ENCODE measurements around the gene C10orf71.

Gene C10orf71

DNA sequence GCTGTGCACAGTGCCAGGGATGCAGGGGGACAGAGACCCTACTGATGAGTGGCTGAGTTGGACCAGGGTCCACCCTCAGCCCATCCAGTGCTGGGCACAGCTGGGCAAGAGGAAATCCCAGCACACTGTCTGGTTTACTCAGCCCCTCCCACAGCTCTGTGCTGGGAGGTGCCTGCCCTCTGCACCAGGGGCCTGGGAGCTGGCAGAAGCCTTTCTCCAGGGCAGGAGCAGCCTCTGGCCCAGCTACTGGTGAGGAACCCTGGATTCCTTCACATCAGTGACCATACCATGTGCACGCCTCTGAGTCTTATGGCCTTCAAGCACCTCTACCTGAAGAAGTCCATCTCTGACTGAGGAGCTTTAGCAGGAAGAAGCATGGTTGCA, 25.9 kb upstream of the C10orf71 start:
- no peak for DNase-seq

DNA sequence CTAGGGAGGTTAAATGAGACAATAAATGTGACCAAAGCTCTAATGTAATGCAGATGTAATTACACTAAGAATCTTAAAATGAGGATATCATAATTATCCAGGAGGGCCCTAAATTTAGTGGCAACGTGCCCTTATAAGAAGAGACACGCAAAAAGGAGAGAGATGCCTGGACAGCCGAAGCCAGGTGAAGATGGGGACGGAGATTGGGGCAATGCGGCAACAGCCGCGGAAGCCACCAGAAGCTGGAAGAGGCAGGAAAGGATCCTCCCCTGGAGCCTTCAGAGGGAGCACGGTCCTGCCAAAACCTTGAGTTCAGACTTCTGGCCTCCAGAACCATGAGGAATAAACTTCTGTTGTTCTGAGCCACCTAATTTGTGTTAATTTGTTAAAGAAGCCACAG, 25.3 kb upstream of the C10orf71 start:
- DNase-seq: no peak

DNA sequence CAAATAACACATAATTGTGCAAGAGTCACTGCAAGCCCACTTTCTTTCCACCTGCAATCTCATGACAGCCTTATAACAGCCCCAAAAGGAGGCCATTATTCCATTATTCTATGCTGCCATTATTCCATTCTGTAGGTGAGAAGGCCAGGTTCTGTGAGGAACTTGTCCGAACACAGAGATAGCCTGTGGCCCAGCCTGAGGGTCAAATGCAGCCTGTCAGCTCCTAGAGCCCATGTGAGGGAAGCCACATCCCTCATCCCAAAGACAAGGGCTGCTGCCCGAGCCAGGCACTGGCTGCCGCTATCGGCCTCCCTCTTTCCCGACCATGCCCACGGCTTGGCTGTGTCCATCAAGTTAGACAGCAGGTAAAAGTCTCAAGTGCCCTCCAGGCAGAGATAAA, 24.1 kb upstream of the C10orf71 start:
- DNase-seq: no peak

DNA sequence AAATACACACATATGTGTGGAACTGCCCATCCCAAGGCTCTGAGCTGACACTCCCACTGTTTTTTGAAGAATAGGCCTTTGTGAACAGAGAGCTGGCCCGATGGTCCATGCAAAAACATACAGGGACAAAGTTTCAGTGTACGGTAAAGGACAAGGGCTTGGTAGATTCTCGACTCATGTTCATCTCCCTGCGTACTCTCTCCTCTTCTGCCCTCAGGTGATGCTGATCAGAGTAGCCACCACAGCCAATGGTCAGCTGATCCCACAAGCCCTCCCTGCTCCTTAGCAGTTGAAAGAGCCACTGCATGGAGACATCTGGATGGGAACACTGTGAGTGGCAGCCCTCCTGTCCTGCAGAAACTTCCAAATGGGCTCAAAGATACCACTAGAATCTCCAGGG, 23.1 kb upstream of the C10orf71 start:
- no peak for DNase-seq

DNA sequence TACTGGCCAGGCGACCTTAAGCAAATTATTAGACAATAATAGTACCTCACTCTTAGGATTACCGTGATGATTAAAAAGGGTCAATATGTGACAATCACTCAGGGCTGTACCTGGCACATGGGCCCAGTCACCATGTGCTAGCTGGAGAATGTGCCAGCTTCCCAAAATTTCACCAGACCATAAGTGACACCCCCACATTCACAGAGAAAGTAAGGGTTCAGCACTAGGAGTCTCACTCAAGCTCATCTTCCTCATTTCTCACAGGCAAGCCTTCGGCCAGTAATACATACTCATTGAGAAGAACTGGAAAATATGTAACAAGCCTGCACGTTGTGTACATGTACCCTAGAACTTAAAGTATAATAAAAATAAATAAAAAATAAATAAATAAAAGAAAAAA, 22.4 kb upstream of the C10orf71 start:
- DNase-seq: no peak

DNA sequence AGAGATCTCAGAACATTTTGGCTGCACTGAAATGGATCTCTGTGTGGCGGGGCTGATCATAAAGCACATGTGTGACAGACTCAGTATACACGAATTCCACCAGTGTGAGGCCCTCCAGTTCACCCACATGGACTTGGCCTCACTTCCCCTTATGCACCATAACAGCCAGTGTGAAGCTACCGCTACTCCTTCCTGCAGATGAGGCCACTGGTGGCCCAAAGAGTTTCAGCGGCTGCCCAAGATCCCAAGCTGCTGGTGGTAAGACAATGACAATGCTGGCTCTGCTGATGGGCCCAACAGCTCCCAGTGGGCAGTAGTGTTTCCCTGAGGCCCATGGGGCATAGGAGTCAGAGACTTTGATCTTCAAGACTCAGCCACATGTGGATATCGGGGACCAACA, 21.0 kb upstream of the C10orf71 start:
- no peak for DNase-seq

DNA sequence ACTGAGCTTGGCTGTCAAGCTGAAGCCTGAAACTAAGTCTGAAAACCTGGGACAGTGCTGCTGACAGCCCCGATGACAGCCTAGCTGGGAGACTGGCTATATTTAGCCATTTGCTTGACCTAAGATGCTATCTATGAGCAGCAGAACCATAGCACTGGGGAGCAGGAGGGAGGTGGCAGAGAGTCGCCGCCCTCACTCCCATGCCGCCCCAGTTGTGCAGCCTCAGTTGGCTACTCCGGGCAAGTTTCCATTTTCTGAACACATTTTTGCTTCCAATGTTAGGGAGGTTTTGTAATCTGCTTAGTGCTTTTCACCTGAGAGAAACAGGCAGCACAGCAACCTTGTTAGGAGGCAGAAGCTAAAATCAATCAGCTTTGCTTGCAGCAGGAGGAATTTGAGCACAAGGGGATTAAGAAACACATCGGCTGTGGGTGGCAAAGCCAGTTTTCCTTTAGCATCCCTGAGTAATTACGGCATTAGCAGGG, 20.4 kb upstream of the C10orf71 start:
- DNase-seq: no peak

DNA sequence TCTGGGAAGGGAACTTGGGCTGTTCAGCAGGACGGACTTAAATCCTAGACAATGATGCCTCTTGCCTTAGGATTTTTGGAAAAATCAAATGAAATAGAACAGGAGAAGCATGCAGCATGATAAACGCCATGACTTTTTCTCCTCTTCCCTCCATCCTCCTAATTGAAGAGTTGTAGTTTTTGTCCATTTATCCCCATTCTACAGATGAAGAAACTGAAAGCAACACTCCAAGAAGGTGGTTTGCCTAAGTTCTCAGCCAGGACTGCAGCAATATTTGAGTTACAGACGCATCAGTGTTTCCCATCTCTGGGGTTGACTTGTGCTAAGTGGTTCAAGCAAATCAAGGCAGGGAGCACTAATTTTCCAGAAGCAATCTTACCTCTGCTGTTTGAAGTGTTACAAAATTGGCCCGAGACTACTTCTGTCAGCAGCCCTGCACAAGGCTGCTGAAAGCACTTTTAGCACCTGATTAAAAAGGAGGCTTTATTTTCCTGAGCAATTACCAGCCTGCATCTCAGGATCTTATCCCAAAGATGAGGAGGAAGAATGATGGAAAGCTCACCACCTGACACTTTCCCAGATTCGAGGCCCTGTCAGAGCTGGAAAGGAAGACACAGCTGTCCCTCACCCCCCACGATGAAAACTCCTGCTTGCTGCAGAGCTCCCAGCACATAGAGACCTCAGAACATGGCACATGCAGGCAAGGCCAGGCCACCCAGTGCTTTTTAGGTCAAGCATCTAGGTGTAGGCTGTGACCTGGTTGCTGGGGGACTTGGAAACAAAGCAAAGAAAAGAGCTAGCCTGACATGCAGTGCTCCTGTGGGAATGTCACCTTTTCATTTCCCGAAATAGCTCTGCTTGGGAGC, 19.7 kb upstream of the C10orf71 start:
- DNase-seq: no peak

DNA sequence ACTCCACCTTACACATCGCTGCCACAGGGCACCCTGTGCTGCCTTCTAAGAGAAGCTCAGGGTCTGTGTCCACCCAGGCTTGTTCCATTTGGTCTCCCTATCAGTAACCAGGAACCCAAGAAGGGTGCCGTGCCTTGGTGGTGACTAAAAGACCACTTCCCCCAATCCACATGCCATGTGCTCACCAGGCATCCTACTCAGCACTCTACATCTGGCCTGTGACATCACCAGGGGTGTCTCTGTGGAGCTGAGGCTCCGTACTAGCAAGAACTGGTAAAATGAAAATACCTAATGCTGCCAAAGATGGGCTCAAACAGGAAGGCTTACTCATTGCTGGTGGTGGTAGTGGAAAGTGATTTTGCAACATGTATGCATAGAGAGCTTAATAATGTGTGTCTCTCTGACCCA, 19.0 kb upstream of the C10orf71 start:
- DNase-seq: no peak

DNA sequence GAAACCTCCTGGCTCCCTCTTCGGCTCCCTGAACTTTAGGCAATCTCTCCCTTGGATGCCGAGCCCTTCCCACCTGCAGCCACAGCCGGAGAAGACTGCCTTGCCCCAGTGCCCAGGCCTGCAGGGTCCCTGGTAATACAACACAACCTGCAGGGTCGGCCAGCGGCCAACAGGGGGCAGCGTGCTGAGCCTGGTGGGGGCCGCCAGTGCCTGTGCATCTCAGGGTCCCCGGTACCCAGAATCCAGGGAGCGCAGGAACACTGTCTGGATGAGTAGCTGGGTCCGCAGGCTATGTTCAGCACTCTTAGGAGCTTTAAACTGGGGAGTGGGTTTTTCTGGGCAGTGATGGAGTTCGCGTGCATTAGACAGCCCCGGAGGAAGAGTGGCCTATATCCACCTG, 17.5 kb upstream of the C10orf71 start:
- DNase-seq: no peak

DNA sequence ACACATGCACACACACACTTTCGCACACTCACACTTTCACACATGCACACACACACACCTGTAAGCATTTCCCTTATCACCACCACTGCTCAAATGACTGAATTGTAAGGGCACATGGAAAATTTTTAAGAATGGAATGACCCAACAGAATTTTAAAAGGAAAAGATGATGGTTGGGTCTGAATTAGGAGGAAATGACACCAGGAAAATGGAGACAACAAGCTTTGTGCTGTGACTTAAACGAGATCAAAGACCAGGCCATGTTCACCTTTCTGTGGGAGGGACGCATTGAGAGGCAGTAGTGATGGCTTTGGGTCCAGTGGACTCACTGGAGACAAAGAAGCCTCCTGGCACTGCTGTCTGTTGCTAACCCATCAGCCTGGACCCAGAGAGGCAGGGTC, 16.7 kb upstream of the C10orf71 start:
- no peak for DNase-seq

DNA sequence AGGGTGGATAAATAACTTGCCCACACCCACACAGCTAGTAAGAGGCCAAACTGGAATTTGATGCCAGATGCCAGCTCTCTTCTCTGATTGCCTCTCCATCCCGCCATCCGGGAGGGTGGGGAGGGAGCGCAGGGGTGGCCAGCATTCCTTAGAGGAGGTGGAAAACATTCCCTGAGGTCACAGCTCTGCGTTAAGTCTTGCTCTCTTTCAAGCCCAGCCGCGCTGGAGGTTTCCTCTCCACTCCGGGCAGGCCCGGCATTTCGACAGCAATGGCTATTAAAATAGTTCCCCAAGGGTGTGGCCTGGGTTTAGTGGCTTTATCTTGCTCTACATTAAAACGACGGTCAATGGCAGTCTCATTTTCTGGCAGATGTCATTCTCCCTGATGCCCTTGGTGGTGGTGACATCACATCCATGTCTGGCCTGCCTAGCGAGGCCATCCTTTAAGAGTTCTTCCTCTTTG, 16.1 kb upstream of the C10orf71 start:
- no peak for DNase-seq

DNA sequence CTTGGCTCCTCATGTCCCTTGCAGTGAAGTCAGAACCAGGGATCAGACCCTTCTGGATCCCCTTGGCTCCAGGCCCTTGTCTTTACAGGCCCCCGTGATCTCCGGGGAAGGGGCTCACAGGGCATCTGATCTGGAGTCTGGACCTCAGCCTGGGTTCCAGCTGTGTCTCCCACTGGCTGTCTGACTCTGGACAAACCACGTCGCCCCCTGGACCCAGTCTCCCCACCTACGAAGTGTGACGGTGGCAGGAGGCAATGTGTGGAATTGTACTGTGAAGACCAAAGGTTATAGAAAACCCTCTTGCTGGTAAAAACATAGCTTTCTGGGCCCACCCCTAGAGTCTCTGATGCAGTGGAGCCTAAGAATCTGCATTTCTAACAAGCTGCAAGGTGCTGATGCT, 15.5 kb upstream of the C10orf71 start:
- DNase-seq: no peak

DNA sequence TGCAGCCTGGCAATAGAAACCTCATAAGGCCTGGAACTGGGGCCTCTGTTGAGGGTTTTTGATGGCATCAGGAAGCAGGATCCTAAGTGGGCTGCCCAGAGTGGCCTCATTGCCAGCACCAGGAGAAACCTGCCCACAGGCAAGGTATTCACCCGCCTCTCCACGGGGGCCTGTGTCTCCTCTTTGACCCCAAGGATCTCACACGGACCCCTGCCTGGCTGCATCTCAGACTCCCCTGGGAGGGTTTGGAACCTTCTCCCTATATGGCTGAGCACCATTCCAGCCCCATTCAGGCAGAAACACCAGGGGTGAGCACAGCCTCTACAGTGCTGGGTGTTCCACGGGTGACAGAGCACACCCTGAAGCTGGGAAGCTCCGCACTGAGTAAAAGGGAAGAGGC, 14.6 kb upstream of the C10orf71 start:
- no peak for DNase-seq

DNA sequence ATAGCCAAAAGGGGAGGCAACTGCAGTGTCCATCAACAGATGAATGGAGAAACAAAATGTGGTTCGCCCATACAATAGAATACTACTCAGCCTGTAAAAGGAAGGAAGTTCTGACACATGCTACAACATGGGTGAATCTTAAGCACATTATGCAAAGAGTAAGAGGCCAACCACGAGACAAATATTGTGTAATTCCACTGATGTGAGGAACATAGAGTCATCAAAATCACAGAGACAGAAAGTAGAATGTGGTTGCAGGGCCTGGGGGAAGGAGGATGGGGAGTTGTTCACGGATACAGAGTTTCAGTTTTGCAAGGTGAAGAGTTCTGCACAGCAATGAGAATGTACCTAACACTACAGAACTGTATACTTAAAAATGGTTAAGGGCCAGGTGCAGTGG, 13.7 kb upstream of the C10orf71 start:
- DNase-seq: no peak

DNA sequence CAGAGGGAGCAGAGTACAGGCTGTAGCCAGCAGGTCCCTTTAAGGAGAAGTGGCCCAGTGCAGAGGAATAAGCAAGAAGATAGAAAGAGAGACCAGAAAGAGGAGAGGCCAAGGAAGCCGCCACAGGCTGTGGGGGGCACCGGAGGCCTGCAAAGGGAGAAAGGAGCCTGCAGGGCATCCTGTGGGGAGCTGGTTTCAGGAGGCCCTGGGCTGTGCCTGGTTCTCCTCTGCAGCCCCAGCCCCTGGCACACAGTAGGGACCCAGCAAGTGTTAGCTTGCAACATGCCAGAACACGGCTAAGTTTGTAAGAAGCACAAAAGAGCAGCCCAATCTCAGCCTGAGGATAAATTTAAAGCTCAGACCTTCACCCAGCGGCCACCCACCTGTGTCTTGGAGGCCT, 12.3 kb upstream of the C10orf71 start:
- no peak for DNase-seq

DNA sequence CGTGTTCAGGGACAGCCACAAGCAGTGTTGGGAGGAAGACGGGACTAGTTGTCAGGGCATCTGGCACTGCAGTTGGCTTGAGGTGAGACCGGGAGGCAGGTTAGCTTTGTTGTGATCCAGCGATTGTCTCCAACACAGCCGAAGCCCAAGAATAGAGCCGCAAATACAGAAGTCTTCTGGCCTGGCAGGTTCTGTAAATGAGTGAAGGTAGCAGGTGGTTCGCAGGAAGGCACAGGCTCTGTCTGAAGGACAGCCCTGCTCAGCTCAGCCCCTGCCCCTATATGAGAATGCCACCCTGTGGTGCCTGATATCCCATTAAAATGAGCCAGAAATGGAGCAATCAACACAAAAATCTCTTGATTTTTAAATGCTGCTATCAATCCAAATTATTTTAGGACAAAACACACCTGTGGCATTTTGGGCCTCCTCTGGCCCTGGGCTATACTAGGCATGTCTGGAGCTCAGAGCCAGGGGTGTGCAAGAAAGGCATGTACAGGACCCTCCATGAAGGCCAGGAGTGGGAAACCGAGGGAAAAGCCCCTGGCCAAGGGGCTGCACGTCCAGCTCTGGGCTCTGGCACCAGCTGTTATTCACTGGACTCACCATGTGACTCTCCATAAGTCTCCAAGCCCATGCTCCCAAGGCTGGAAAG, 11.2 kb upstream of the C10orf71 start:
- DNase-seq: no peak

DNA sequence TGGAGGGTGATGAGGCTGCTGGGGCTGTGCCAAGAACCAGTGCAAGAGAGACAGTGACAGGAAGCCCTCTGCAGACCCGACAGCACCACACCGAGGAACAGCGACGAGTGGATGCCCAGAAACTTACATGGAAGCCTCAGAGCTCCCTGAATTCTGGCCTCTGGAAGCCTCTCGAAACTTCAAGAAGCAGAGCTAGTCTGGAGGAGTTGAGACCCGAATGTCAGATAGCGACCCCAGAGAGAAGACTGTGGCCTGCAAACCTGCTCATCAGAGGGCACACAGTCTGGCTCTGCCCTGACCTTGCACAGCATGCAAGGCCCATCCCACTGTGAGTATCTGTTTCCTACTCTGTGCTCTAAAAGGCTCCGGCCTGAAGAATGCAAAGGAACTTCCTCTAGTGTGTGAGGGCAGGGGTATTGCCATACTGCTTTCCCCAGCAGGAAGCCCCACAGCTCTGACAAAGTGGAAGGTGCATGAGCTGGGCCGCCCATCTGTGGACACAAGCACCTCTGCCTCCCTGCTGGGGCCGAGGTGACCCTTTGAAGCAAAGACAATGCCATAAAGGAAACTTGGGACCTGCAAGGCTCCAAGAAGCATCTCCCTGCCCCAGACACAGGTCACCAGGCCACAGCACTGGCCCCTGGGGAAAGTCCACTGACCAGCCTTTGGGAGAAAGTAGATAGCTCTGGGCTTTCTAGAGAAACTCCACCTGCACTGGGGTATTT, 10.5 kb upstream of the C10orf71 start:
- no peak for DNase-seq

DNA sequence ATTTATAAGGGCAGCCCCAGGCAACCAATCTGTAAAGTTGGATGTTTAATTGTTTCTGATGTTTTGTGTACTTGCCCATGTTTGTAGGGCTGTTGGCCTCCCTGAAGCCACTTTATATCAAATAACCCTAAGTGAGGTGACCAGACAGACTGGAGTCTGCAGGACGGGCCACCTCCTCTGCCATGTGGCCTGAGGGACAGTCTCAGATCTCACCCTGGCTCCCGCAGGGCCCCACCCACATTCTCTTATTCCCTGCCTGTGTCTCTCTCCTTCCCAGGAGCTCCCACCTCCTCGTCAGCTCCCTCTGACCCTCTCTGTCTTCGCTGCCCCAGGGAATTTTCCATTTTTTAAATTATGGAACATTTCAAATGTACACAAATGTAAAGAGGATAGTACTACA, 9.5 kb upstream of the C10orf71 start:
- DNase-seq: no peak

DNA sequence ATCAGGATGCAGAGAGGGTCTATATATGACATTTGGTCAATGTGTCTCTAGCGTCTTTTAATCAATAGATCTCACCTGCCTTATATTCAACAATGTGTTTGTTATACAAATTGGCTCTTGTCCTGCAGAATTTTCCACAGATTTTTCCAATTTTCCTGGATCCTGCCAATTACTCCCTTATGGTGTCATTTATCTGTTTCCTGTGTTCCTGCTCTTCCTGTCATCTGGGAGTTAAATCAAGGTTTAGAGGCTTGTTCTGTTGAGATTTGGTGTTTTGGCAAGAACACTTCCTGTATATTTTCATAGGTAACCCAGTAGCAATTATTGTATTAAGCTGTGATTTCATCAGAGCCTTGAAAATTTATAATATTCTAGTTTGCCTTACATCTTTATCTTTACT, 8.8 kb upstream of the C10orf71 start:
- DNase-seq: no peak

DNA sequence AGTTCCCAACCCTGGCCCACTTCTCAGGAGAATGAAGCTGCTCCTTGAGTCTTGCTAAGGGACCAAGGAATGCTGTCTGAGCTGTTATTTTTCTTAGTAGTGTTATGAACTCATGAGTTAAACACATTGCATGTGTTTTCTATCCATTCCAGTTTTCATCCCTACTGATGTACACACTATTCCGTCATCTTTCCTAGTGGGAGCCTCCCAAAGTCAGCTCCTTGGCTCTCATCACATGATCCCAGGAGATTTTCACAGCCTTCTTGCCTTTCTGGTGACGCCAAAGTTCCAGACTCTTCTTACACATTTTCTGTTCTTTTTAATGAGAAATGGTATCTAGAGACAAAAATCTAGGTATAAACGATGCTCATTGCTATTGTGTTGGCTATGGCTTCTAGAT, 8.4 kb upstream of the C10orf71 start:
- no peak for DNase-seq

DNA sequence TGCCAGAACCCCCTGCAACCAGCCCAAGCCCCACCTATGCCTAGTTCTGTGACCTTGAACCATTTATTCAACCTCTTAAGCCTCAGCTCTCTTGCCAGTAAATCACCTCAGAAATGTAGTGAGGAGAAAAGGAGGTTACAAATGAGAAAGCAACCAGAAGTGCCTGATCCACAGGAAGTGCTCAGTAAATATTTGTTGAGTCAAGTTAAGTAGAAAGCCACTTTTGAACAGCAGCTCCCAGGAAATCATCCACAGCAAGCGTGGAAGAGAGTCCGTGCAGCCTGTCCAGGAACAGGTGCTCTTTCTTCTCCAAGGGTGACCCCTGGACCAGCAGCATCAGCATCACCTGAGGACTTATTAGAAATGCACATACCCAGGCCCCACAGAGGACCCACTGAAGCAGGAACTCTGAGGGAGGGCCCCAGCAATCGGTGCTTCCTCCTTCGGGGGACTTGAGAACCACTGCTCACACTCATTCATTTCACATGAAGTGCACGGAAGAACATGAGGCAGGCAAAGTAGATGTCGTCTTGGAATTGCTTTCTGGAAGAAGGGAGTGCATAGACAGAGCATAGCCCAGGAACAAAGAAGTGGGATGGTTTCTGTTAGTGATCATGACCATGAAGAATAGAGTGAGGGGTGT, 6.3 kb upstream of the C10orf71 start:
- DNase-seq: no peak

DNA sequence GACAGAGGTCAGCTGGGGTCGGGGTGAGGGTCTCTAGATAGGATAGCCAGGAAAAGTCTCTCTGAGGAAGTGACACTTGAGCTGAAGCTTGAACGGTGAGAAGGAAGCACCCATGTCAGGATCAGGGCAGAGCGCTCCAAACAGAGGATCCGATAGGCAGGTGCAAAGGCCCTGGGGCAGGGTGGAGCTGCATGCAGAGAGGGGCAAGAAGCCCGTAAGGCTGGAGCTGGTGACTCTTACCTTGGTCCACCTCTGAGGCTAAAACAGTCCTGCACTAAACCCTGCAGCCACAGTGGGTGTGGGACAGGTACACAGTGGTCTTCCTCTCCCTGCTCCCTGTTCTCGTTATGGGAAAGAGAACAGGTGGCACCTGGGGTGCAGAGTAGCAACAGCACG, 5.8 kb upstream of the C10orf71 start:
- DNase-seq: no peak

All from activated CD4-positive, CD25-positive, alpha-beta regulatory T cell treated with anti-CD3 and anti-CD28 coated beads, Interleukin-2, amount 50 U/mL, for 72 hours (primary cell).